IMR-90 (cell line): Measurements from ENCODE around the gene PACS1. TPM values are rescaled to one million over a fixed set of nuclear protein-coding genes. Genes with fewer than 3 reads are reported as not detected.

Experiments used
- ATAC-seq: fragments of 200-7000 bp; cut with Tn5 transposase; 2 replicates; pipeline ENCODE4 v1.9.1; 2020; ENCODE audit warnings: low read depth, mild to moderate bottlenecking, moderate library complexity
- BruUV-seq: library from RNA; stranded (reverse); fragments of 400-500 nt; replicated peaks from 2 replicates; lab custom pipeline; 2021; lab: Mats Ljungman, UMichigan
- CTCF ChIA-PET: fragments of 300-600 bp; formaldehyde crosslinking; extraction: SDS; loops from one replicate; lab custom pipeline; 2021; ENCODE audit warnings: antibody characterized with exemption; lab: Yijun Ruan, JAX
- POLR2A ChIA-PET: fragments of 300-600 bp; sonication (Branson Sonifier 250); formaldehyde crosslinking; loops from one replicate; lab custom pipeline; 2022; ENCODE audit warnings: antibody characterized with exemption; ENCODE audit not compliant: unreplicated experiment; lab: Charles Lee
- DNase-seq: peaks from one replicate; pipeline ENCODE4 v3.0.0; 2013
- H2AFZ ChIP-seq: replicated peaks from 2 replicates; pipeline ENCODE3; 2013; ENCODE audit warnings: low read length, mild to moderate bottlenecking; ENCODE audit not compliant: poor library complexity
- H2AK5ac ChIP-seq: 2 replicates; pipeline ENCODE4 v1.6.1; 2013; ENCODE audit warnings: low read depth, low read length, inconsistent platforms
- H2AK9ac ChIP-seq: replicated peaks from 2 replicates; pipeline ENCODE3; 2013; ENCODE audit warnings: mild to moderate bottlenecking, low read depth, low read length, moderate library complexity; ENCODE audit not compliant: poor library complexity
- H2BK120ac ChIP-seq: 2 replicates; pipeline ENCODE4 v1.6.1; 2013; ENCODE audit warnings: low read depth, low read length, inconsistent platforms
- H2BK15ac ChIP-seq: 3 replicates; pipeline ENCODE4 v1.6.1; 2013; ENCODE audit warnings: low read depth, low read length, inconsistent platforms
- H2BK20ac ChIP-seq: 2 replicates; pipeline ENCODE4 v1.6.1; 2013; ENCODE audit warnings: low read depth, mild to moderate bottlenecking, inconsistent platforms, low read length, moderate library complexity
- H2BK5ac ChIP-seq: 2 replicates; pipeline ENCODE4 v1.6.1; 2013; ENCODE audit warnings: mild to moderate bottlenecking, low read depth, low read length, inconsistent platforms; ENCODE audit not compliant: poor library complexity, severe bottlenecking
- H3K14ac ChIP-seq: replicated peaks from 2 replicates; pipeline ENCODE4 v1.6.1; 2013; ENCODE audit warnings: low read depth, low read length, inconsistent platforms
- H3K18ac ChIP-seq: 2 replicates; pipeline ENCODE4 v1.6.1; 2013; ENCODE audit warnings: low read depth, low read length, control low read depth
- H3K23ac ChIP-seq: 2 replicates; pipeline ENCODE4 v1.6.1; 2013; ENCODE audit warnings: low read depth, low read length, inconsistent platforms
- H3K27ac ChIP-seq: 2 replicates; pipeline ENCODE4 v1.5.1; 2013; ENCODE audit warnings: mild to moderate bottlenecking, control low read depth, low read length; ENCODE audit not compliant: insufficient read depth
- H3K27me3 ChIP-seq: 2 replicates; pipeline ENCODE4 v1.6.1; 2013; ENCODE audit warnings: low read length; ENCODE audit not compliant: control insufficient read depth, insufficient read depth
- H3K36me3 ChIP-seq: 2 replicates; pipeline ENCODE4 v1.6.1; 2013; ENCODE audit warnings: low read length, mixed read lengths; ENCODE audit not compliant: control insufficient read depth, insufficient read depth
- H3K4ac ChIP-seq: 2 replicates; pipeline ENCODE4 v1.6.1; 2013; ENCODE audit warnings: low read depth, low read length, inconsistent platforms
- H3K4me1 ChIP-seq: 2 replicates; pipeline ENCODE4 v1.6.1; 2013; ENCODE audit warnings: low read length, mixed read lengths; ENCODE audit not compliant: control insufficient read depth, insufficient read depth
- H3K4me2 ChIP-seq: 2 replicates; pipeline ENCODE4 v1.6.1; 2013; ENCODE audit warnings: low read depth, mild to moderate bottlenecking, control low read depth, low read length, moderate library complexity
- H3K4me3 ChIP-seq: 2 replicates; pipeline ENCODE4 v1.5.1; 2013; ENCODE audit warnings: low read depth, mild to moderate bottlenecking, control low read depth, low read length, moderate library complexity; ENCODE audit not compliant: insufficient read depth
- H3K56ac ChIP-seq: 2 replicates; pipeline ENCODE4 v1.6.1; 2013; ENCODE audit warnings: low read length, inconsistent platforms; ENCODE audit not compliant: insufficient read depth; ENCODE audit errors: extremely low read depth
- H3K79me1 ChIP-seq, 2 experiments: 2 replicates each; pipeline ENCODE4 v1.6.1; 2013; ENCODE audit warnings: low read length in 2 of 2, inconsistent platforms in 1 of 2, low read depth in 1 of 2
- H3K9ac ChIP-seq: 2 replicates; pipeline ENCODE4 v1.6.1; 2013; ENCODE audit warnings: low read depth, low read length, control low read depth
- H3K9me1 ChIP-seq: 2 replicates; pipeline ENCODE4 v1.6.1; 2013; ENCODE audit warnings: low read length, inconsistent platforms; ENCODE audit not compliant: insufficient read depth
- H3K9me3 ChIP-seq: 2 replicates; pipeline ENCODE4 v1.6.1; 2013; ENCODE audit warnings: low read length; ENCODE audit not compliant: control insufficient read depth, insufficient read depth
- H4K20me1 ChIP-seq: 2 replicates; pipeline ENCODE4 v1.6.1; 2013; ENCODE audit warnings: low read length, inconsistent platforms; ENCODE audit not compliant: insufficient read depth
- H4K5ac ChIP-seq: 2 replicates; pipeline ENCODE4 v1.6.1; 2013; ENCODE audit warnings: mild to moderate bottlenecking, low read depth, low read length, control low read depth
- H4K8ac ChIP-seq, 2 experiments: 2 replicates each; pipeline ENCODE4 v1.6.1; 2013; ENCODE audit warnings: low read depth in 2 of 2, low read length in 2 of 2, control low read depth in 1 of 2, inconsistent platforms in 1 of 2
- H4K91ac ChIP-seq: 2 replicates; pipeline ENCODE4 v1.6.1; 2013; ENCODE audit warnings: low read depth, low read length, inconsistent platforms; ENCODE audit not compliant: insufficient read depth
- BHLHE40 ChIP-seq: fragments of 150-350 bp; IDR thresholded peaks from 2 replicates; pipeline ENCODE4 v1.6.1; 2016; ENCODE audit warnings: mild to moderate bottlenecking, low read depth, low read length
- MXI1 ChIP-seq: IDR thresholded peaks from 2 replicates; pipeline ENCODE4 v1.6.1; 2012; ENCODE audit warnings: low read depth, mild to moderate bottlenecking, low read length, moderate library complexity, borderline replicate concordance
- POLR2A ChIP-seq: IDR thresholded peaks from 2 replicates; pipeline ENCODE4 v1.6.1; 2012; ENCODE audit warnings: mild to moderate bottlenecking, low read depth, low read length
- RAD21 ChIP-seq: IDR thresholded peaks from 2 replicates; pipeline ENCODE4 v1.6.1; 2012; ENCODE audit warnings: low read length, improper control_type of control experiment
- RCOR1 ChIP-seq: IDR thresholded peaks from 2 replicates; pipeline ENCODE4 v1.6.1; 2012; ENCODE audit warnings: mild to moderate bottlenecking, low read length, improper control_type of control experiment; ENCODE audit not compliant: insufficient replicate concordance
- SMC3 ChIP-seq: fragments of 150-350 bp; IDR thresholded peaks from 2 replicates; pipeline ENCODE4 v1.6.1; 2016; ENCODE audit warnings: low read depth, mild to moderate bottlenecking, antibody characterized with exemption, low read length, moderate library complexity
- WGBS, 2 experiments: methylation state at CpG; one replicate each; pipeline versions ENCODE4 v1.1.5 to v1.1.7; 2013; ENCODE audit warnings: missing lambda C conversion rate in 2 of 2; ENCODE audit not compliant: insufficient read length in 1 of 2; ENCODE audit errors: extremely low coverage in 2 of 2; 5-methylcytosine and 5-hydroxymethylcytosine counted together
- dilution Hi-C: fragments of 300-500 bp; cut with HindIII; formaldehyde crosslinking; loops from one replicate; pipeline ENCODE4 v1.14.3; 2018; ENCODE audit warnings: low sequenced_read_pairs; ENCODE audit not compliant: unreplicated experiment
- in situ Hi-C: fragments of 300-500 bp; cut with MboI; formaldehyde crosslinking; loops from 3 replicates; pipeline ENCODE4 v1.14.3; 2019; ENCODE audit warnings: low sequenced_read_pairs, inconsistent platforms, mixed read lengths
- intact Hi-C: fragments of 100-400 bp; cut with micrococcal nuclease; formaldehyde crosslinking; loops from 2 replicates; pipeline ENCODE4 v1.10.0; 2022
- polyA plus RNA-seq, 3 experiments: library from polyadenylated mRNA; depleted of rRNA; stranded (reverse); fragments of >200 nt; gene quantifications; 2 replicates each; pipeline ENCODE4 v1.2.3, GENCODE V29; 2012; ENCODE audit warnings: low replicate concordance in 1 of 3
- total RNA-seq: library from RNA; depleted of rRNA; stranded (reverse); fragments of >200 nt; gene quantifications from 2 replicates; pipeline ENCODE4 v1.2.3, GENCODE V29; 2012

The PACS1 gene
- total and polyA plus RNA-seq, 2 of the 4 experiments (the other 2 are of a cell fraction), result 7.3 to 32.0 TPM

DNA sequence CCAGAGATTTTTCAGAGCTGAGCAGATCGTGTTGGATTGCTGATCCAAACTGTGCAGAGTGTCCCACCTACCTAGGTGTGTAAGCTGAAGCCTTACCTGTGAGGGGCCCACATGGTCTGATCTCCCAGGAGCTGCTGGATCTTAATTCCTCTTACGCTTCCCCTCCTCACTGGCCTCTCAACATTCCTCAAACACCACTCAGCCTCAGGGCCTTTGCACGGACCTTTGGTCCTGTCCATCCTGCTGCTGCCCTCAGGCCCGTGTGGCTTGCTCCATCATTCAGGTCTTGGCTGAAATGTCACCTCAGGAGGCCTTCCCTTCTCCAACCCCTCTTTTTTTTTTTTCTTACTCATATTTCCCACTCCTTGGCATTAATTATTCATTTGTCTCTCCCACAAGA is 177.2 kb downstream of the PACS1 start:
- no peaks in the 10 kb centered on the region for H3K9me3 ChIP-seq
- no peak overlapping the region for H3K4me3 ChIP-seq
- no TSS peak for BruUV-seq
- H3K9me1 ChIP-seq, result peaks cover 11% of the 10 kb centered on the region; the same call in 1 of the 2 replicates
- no peaks in the 10 kb centered on the region for H3K4me1 ChIP-seq
- no peak overlapping the region for H3K56ac ChIP-seq
- H3K27ac ChIP-seq, result no peak overlapping the region
- dilution Hi-C loops, result no loop called here
- H3K23ac ChIP-seq, result no peak overlapping the region
- no peak overlapping the region for H4K5ac ChIP-seq
- TF ChIP-seq RAD21, result no peak
- no peak for TF ChIP-seq POLR2A
- TF ChIP-seq BHLHE40, result no peak
- no peak for TF ChIP-seq SMC3
- TF ChIP-seq MXI1, result no peak
- no peak for TF ChIP-seq RCOR1
- H3K79me1 ChIP-seq, result no peaks in the 10 kb centered on the region; a peak in 1 of 4 replicates
- no peak overlapping the region for H2AK9ac ChIP-seq
- no peak overlapping the region for H4K91ac ChIP-seq
- no peak overlapping the region for H2AFZ ChIP-seq
- CTCF ChIA-PET, result no interaction called here
- H3K14ac ChIP-seq, result no peak overlapping the region
- H3K36me3 ChIP-seq, result peaks cover 30% of the 10 kb centered on the region
- H3K9ac ChIP-seq, result no peak overlapping the region
- H2BK20ac ChIP-seq, result no peak overlapping the region
- in situ Hi-C loops, result no loop called here
- no peak for DNase-seq
- no peak overlapping the region for H4K8ac ChIP-seq
- no peak overlapping the region for H3K18ac ChIP-seq
- H2BK5ac ChIP-seq, result no peak overlapping the region
- no peak for ATAC-seq
- H2BK15ac ChIP-seq, result no peak overlapping the region
- WGBS, 2 experiments, result 84% methylated on average over 4 of the region's 4 CpGs; no CpG with 5 or more reads in 1 of the 2 experiments
- H2AK5ac ChIP-seq, result no peak overlapping the region
- no peaks in the 10 kb centered on the region for H3K27me3 ChIP-seq
- H2BK120ac ChIP-seq, result no peak overlapping the region
- intact Hi-C loops, result no loop called here
- H3K4ac ChIP-seq, result no peak overlapping the region
- POLR2A ChIA-PET, result no interaction called here
- H3K4me2 ChIP-seq, result no peak overlapping the region
- no peaks in the 10 kb centered on the region for H4K20me1 ChIP-seq
